Lower leg skin (tissue), 4 donors: ENCODE results near the gene TMPRSS9. TPM values are rescaled to one million over a fixed set of nuclear protein-coding genes. Genes with fewer than 3 reads are reported as not detected.

Experiments used
- DNase-seq, 2 donors: peaks; one replicate each; pipeline ENCODE4 v3.0.0-alpha.2; 2019; ENCODE audit warnings: low spot score in 2 of 2
- H3K4me3 ChIP-seq: fragments of 200-600 bp; sonication (generic); 2 replicates; pipeline ENCODE4 v1.5.1; 2017; ENCODE audit warnings: mild to moderate bottlenecking, low read depth; ENCODE audit not compliant: poor library complexity, severe bottlenecking
- CTCF ChIP-seq, 3 donors: fragments of 450-650 bp; IDR thresholded peaks; one replicate each; pipeline ENCODE4 v1.5.1; 2016; ENCODE audit warnings: antibody characterized with exemption in 3 of 3, mild to moderate bottlenecking in 3 of 3, moderate library complexity in 2 of 3
- POLR2A ChIP-seq, 2 donors: fragments of 450-650 bp; IDR thresholded peaks; one replicate each; pipeline ENCODE4 v1.6.1; 2016 to 2017; ENCODE audit warnings: antibody characterized with exemption in 2 of 2, mild to moderate bottlenecking in 1 of 2, moderate library complexity in 1 of 2
- WGBS, 2 donors: methylation state at CpG; one replicate each; pipeline ENCODE4 v1.1.5; 2018; 5-methylcytosine and 5-hydroxymethylcytosine counted together
- intact Hi-C: fragments of 100-400 bp; cut with DNase I; formaldehyde crosslinking; loops from one replicate; pipeline ENCODE4 v1.15.0; 2023; ENCODE audit warnings: low total_unique reads
- total RNA-seq, 4 donors: library from RNA; depleted of rRNA; stranded (reverse); fragments of >200 nt; gene quantifications; one replicate each; pipeline ENCODE4 v1.1.0, GENCODE V29; 2016

Gene TMPRSS9
- total RNA-seq, 4 donors from 2014 or later, result not detected

- no peak overlapping the region for H3K4me3 ChIP-seq
- no peak for DNase-seq
- intact Hi-C loops, result no loop called here
- WGBS, 2 donors, result 98% methylated on average over 23 to 25 of the region's 25 CpGs
- TF ChIP-seq CTCF (IDR thresholded peaks at IDR 0.05), result no peak
- no peak for TF ChIP-seq POLR2A (IDR thresholded peaks at IDR 0.05)
These were observed 72.2 kb downstream of the TMPRSS9 start for GRCh38 chr19:2432131-2432848.

DNA sequence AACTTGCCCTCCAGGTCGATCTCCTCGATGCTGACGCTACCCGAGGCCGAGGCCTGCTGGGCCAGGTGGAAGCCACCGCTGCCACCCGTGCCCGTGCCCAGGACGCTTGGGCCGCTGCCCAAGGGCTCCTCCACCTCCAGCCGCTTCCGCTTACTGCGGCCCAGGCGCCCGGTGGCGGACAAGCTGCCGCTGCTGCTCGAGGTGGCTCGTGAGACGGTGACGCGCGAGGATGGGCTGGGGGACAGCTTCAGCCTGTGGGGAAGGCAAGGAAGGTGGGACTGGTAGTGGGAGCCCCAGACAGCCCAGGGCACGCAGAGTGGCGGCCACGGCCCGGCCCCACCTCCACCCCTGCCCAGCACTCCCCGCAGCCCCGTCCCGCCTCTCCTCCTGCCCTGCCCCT lies 73.8 kb downstream of the TMPRSS9 start:
- TF ChIP-seq CTCF (IDR thresholded peaks at IDR 0.05) (no peak), POLR2A (IDR thresholded peaks at IDR 0.05) (no peak)
- intact Hi-C loops, result no loop called here
- no peak overlapping the region for H3K4me3 ChIP-seq
- DNase-seq, result no peak
- WGBS, 2 donors, result 95 to 97% methylated on average over 28 to 30 of the region's 30 CpGs

GRCh38 chr19:2434267-2434666 lies 74.2 kb downstream of the TMPRSS9 start:
- DNase-seq, result no peak
- H3K4me3 ChIP-seq, result no peak overlapping the region
- 96 to 97% methylated on average over 21 to 22 of the region's 22 CpGs for WGBS, 2 donors
- TF ChIP-seq POLR2A (IDR thresholded peaks at IDR 0.05), result no peak
- TF ChIP-seq CTCF (IDR thresholded peaks at IDR 0.05), result no peak
- intact Hi-C loops, result no loop called here

GRCh38 chr19:2434721-2435265 lies 74.7 kb downstream of the TMPRSS9 start:
- DNase-seq, result no peak
- TF ChIP-seq CTCF (IDR thresholded peaks at IDR 0.05) (no peak), POLR2A (IDR thresholded peaks at IDR 0.05) (no peak)
- intact Hi-C loops, result no loop called here
- 89 to 95% methylated on average over 22 to 33 of the region's 42 CpGs for WGBS, 2 donors
- no peak overlapping the region for H3K4me3 ChIP-seq

GRCh38 chr19:2436384-2436783 lies 76.3 kb downstream of the TMPRSS9 start:
- no peak overlapping the region for H3K4me3 ChIP-seq
- WGBS, 2 donors, result 93 to 97% methylated on average over 39 of the region's 39 CpGs
- intact Hi-C loops, result no loop called here
- no peak for DNase-seq
- TF ChIP-seq POLR2A (IDR thresholded peaks at IDR 0.05) (no peak), CTCF (IDR thresholded peaks at IDR 0.05) (no peak)
